H1 (cell line): Measurements from ENCODE around the gene CCDC80. TPM values are rescaled to one million over a fixed set of nuclear protein-coding genes. Genes with fewer than 3 reads are reported as not detected.

Experiments used
- CTCF ChIA-PET: fragments of 300-600 bp; sonication (Branson Sonifier 250); formaldehyde crosslinking; loops from one replicate; lab custom pipeline; 2021; ENCODE audit not compliant: partially characterized antibody; lab: Charles Lee
- POLR2A ChIA-PET: fragments of 300-600 bp; sonication (Branson Sonifier 250); formaldehyde crosslinking; loops from one replicate; lab custom pipeline; 2021; ENCODE audit warnings: inconsistent platforms; ENCODE audit not compliant: partially characterized antibody; lab: Charles Lee
- DNase-seq, 2 experiments: peaks; one replicate each; pipeline versions ENCODE4 v3.0.0 to v3.0.0-alpha.2; 2010 to 2022; ENCODE audit warnings: low spot score in 2 of 2, low read depth in 1 of 2, mixed read lengths in 1 of 2
- FAIRE-seq: peaks from 2 replicates; lab custom pipeline; 2011; peaks lifted over from hg19 to GRCh38; lab: Jason Lieb, UNC
- H2AFZ ChIP-seq: 2 replicates; pipeline ENCODE4 v1.8.1; 2012; ENCODE audit warnings: low read length, inconsistent platforms
- H2AK5ac ChIP-seq: 2 replicates; pipeline ENCODE4 v1.6.1; 2013; ENCODE audit warnings: low read depth, low read length
- H2BK120ac ChIP-seq: replicated peaks from 2 replicates; pipeline ENCODE3; 2013; ENCODE audit warnings: low read depth, low read length, inconsistent platforms
- H2BK12ac ChIP-seq: 2 replicates; pipeline ENCODE4 v1.6.1; 2013; ENCODE audit warnings: low read depth, low read length
- H2BK15ac ChIP-seq: 2 replicates; pipeline ENCODE4 v1.6.1; 2013; ENCODE audit warnings: low read length
- H2BK20ac ChIP-seq: 2 replicates; pipeline ENCODE4 v1.6.1; 2013; ENCODE audit warnings: low read length
- H2BK5ac ChIP-seq: 2 replicates; pipeline ENCODE4 v1.6.1; 2013; ENCODE audit warnings: low read depth, low read length
- H3K14ac ChIP-seq: 2 replicates; pipeline ENCODE4 v1.6.1; 2013; ENCODE audit warnings: inconsistent platforms; ENCODE audit not compliant: insufficient read length
- H3K18ac ChIP-seq: 2 replicates; pipeline ENCODE4 v1.6.1; 2013; ENCODE audit warnings: low read length; ENCODE audit errors: extremely low read depth
- H3K23ac ChIP-seq: 2 replicates; pipeline ENCODE4 v1.6.1; 2013; ENCODE audit warnings: inconsistent platforms; ENCODE audit not compliant: insufficient read length
- H3K23me2 ChIP-seq: 2 replicates; pipeline ENCODE4 v1.6.1; 2013; ENCODE audit warnings: low read depth, low read length
- H3K27ac ChIP-seq: 2 replicates; pipeline ENCODE4 v1.6.1; 2011; ENCODE audit warnings: low read depth, low read length, inconsistent platforms
- H3K27me3 ChIP-seq, 4 experiments: replicated peaks in 1 of 4; 1 replicate in 1 of 4; 2 replicates in 3 of 4; pipeline versions ENCODE4 v1.6.1 to v1.8.1; 2011 to 2013; ENCODE audit warnings: low read length in 3 of 4, mild to moderate bottlenecking in 3 of 4, inconsistent platforms in 2 of 4, mixed read lengths in 2 of 4, moderate library complexity in 1 of 4; ENCODE audit not compliant: control insufficient read depth in 3 of 4, insufficient read depth in 3 of 4; ENCODE audit errors: extremely low read depth in 1 of 4
- H3K36me3 ChIP-seq, 4 experiments: 2 replicates each; pipeline versions ENCODE4 v1.6.1 to v1.8.1; 2011 to 2013; ENCODE audit warnings: mild to moderate bottlenecking in 4 of 4, low read length in 3 of 4, moderate library complexity in 2 of 4, control low read depth in 1 of 4, inconsistent platforms in 1 of 4; ENCODE audit not compliant: insufficient read depth in 4 of 4, control insufficient read depth in 2 of 4
- H3K4ac ChIP-seq: replicated peaks from 2 replicates; pipeline ENCODE3; 2013; ENCODE audit warnings: low read length, low read depth, mixed read lengths, inconsistent platforms; ENCODE audit not compliant: insufficient read length
- H3K4me1 ChIP-seq, 4 experiments: replicated peaks in 1 of 4; 1 replicate in 1 of 4; 2 replicates in 3 of 4; pipeline versions ENCODE4 v1.6.1 to v1.8.1; 2011 to 2013; ENCODE audit warnings: low read length in 3 of 4, inconsistent platforms in 2 of 4, mixed read lengths in 1 of 4; ENCODE audit not compliant: insufficient read depth in 4 of 4, control insufficient read depth in 3 of 4
- H3K4me2 ChIP-seq, 2 experiments: 2 replicates each; pipeline versions ENCODE4 v1.6.1 to v1.8.1; 2011 to 2013; ENCODE audit warnings: low read depth in 2 of 2, low read length in 2 of 2, control low read depth in 1 of 2, inconsistent platforms in 1 of 2, mild to moderate bottlenecking in 1 of 2; ENCODE audit not compliant: insufficient read depth in 1 of 2
- H3K4me3 ChIP-seq, 4 experiments: fragments of 200-600, 300-600 bp in 1 of 4; sonication (generic), shearing (Covaris generic), sonication (Bioruptor Twin) in 1 of 4; 2 replicates each; pipeline versions ENCODE4 v1.5.1 to v1.8.1; 2011 to 2016; ENCODE audit warnings: low read length in 4 of 4, low read depth in 3 of 4, control low read depth in 2 of 4, inconsistent platforms in 2 of 4, mild to moderate bottlenecking in 2 of 4, mixed read lengths in 1 of 4, moderate library complexity in 1 of 4; ENCODE audit not compliant: insufficient read depth in 2 of 4; ENCODE audit errors: extremely low read depth in 1 of 4
- H3K56ac ChIP-seq: replicated peaks from 2 replicates; pipeline ENCODE3; 2013; ENCODE audit warnings: low read depth, mild to moderate bottlenecking, mixed read lengths, low read length, inconsistent platforms; ENCODE audit not compliant: insufficient read length
- H3K79me1 ChIP-seq: 2 replicates; pipeline ENCODE4 v1.6.1; 2013; ENCODE audit warnings: low read depth, low read length, control low read depth
- H3K79me2 ChIP-seq, 2 experiments: 2 replicates each; pipeline versions ENCODE4 v1.6.1 to v1.8.1; 2012 to 2013; ENCODE audit warnings: low read length in 2 of 2, mild to moderate bottlenecking in 2 of 2, inconsistent platforms in 1 of 2; ENCODE audit not compliant: insufficient read depth in 2 of 2, control insufficient read depth in 1 of 2
- H3K9ac ChIP-seq, 4 experiments: replicated peaks in 1 of 4; 1 replicate in 1 of 4; 2 replicates in 3 of 4; pipeline versions ENCODE4 v1.6.1 to v1.8.1; 2011 to 2013; ENCODE audit warnings: low read depth in 3 of 4, low read length in 3 of 4, control low read depth in 2 of 4, mild to moderate bottlenecking in 2 of 4, moderate library complexity in 2 of 4, inconsistent platforms in 1 of 4; ENCODE audit errors: extremely low read depth in 1 of 4
- H3K9me3 ChIP-seq, 2 experiments: 2 replicates each; pipeline versions ENCODE4 v1.6.1 to v1.8.1; 2012 to 2013; ENCODE audit warnings: mild to moderate bottlenecking in 2 of 2, moderate library complexity in 2 of 2, control low read depth in 1 of 2, inconsistent platforms in 1 of 2, low read depth in 1 of 2, low read length in 1 of 2, mixed read lengths in 1 of 2; ENCODE audit not compliant: insufficient read depth in 2 of 2
- H4K20me1 ChIP-seq, 2 experiments: replicated peaks in 1 of 2; 2 replicates each; pipeline versions ENCODE3 to v1.8.1; 2011 to 2013; ENCODE audit warnings: inconsistent platforms in 2 of 2, low read length in 2 of 2, mild to moderate bottlenecking in 1 of 2; ENCODE audit not compliant: insufficient read depth in 2 of 2, control insufficient read depth in 1 of 2
- H4K5ac ChIP-seq: 2 replicates; pipeline ENCODE4 v1.6.1; 2013; ENCODE audit warnings: low read length, low read depth, mixed read lengths, inconsistent platforms; ENCODE audit not compliant: insufficient read length
- H4K8ac ChIP-seq: 2 replicates; pipeline ENCODE4 v1.8.0; 2013; ENCODE audit warnings: mild to moderate bottlenecking, moderate library complexity, low read length, inconsistent platforms; ENCODE audit not compliant: insufficient read depth; ENCODE audit errors: extremely low read depth
- H4K91ac ChIP-seq: replicated peaks from 2 replicates; pipeline ENCODE3; 2013; ENCODE audit warnings: low read length, mixed read lengths, inconsistent platforms; ENCODE audit not compliant: insufficient read length
- NANOG ChIP-seq: IDR thresholded peaks from 2 replicates; pipeline ENCODE4 v1.6.1; 2011; ENCODE audit warnings: low read length, low read depth, mild to moderate bottlenecking, inconsistent platforms; ENCODE audit not compliant: insufficient read depth, poor library complexity, severe bottlenecking
- RAD21 ChIP-seq, 2 experiments: IDR thresholded peaks in 1 of 2; conservative IDR thresholded peaks in 1 of 2; 2 replicates each; pipeline ENCODE4 v1.6.1; 2011; ENCODE audit warnings: low read depth in 2 of 2, low read length in 2 of 2, improper control_type of control experiment in 1 of 2, inconsistent platforms in 1 of 2, mild to moderate bottlenecking in 1 of 2, moderate library complexity in 1 of 2
- WGBS, 2 experiments: shearing (Covaris generic) in 1 of 2; methylation state at CpG; one replicate each; pipeline versions ENCODE4 v1.1.6 to v1.1.7; 2013 to 2015; ENCODE audit warnings: low lambda C conversion rate in 2 of 2, mixed read lengths in 2 of 2, inconsistent platforms in 1 of 2, low coverage in 1 of 2, missing lambda C conversion rate in 1 of 2; ENCODE audit not compliant: insufficient replicate concordance in 2 of 2, insufficient coverage in 1 of 2, insufficient read length in 1 of 2; ENCODE audit errors: extremely low coverage in 1 of 2, missing lambda C conversion rate in 1 of 2; 5-methylcytosine and 5-hydroxymethylcytosine counted together
- polyA plus RNA-seq, 7 experiments: library from polyadenylated mRNA; depleted of rRNA in 3 of 7; stranded (reverse) in 5 of 7; unstranded in 2 of 7; fragments of >200 nt in 5 of 7; fragments of 200-250 nt in 2 of 7; gene quantifications; 1 replicate in 5 of 7; 2 replicates in 1 of 7; 4 replicates in 1 of 7; pipeline versions ENCODE4 v1.2.1 to v1.2.3, GENCODE V29; 2011 to 2013; ENCODE audit warnings: missing spikeins in 2 of 7, mixed read lengths in 2 of 7
- total RNA-seq: library from RNA; stranded (reverse); fragmentation: NEBNext Ultra II Directional; extraction: Animal tissue kit (Norgen Biotek cat#: 25700); gene quantifications from 2 replicates; pipeline ENCODE4 v1.2.1, GENCODE V29; 2021
- TF ChIP-seq, protein P1 (sequence below): IDR thresholded peaks from 2 replicates; pipeline ENCODE4 v1.6.1; 2012; ENCODE audit warnings: inconsistent platforms

CCDC80 gene
- total and polyA plus RNA-seq, 2 of the 8 experiments (the other 6 are each of a cell fraction or from before 2014, with no cell fraction given) = 1.1 to 12.9 TPM

DNA sequence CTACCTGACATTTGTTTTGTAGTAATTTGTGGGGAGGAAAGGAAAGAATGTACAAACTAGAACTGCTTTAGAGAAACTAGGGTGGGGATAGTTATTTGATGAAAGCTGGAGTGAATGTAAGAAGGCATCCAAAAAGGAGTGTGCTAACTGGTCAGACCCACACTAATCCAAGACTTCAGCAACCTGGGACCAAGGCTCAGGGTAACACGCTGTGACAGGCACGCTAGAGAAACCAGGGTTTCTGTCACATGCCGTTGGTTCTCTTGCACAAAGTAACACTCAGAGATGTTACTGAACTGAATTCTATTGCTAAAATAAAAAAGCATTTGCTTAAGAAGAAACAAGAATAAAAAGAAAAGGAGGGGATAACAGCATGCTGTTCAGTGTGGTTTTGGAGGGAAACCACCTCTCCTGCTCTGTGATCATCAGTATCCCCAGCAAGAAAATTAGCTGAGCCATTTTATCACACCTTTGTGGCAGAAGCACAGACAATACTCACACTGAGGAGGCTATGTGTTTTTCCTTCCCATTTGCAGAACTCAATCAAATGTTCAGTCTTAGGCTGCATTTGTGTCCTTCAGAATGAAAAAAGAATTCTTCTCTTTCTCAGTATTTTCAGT is 2.8 kb upstream of the CCDC80 start:
- H3K9ac ChIP-seq = no peak overlapping the region
- no peak overlapping the region for H3K27ac ChIP-seq
- no peak overlapping the region for H3K14ac ChIP-seq
- no peak overlapping the region for H2BK12ac ChIP-seq
- H3K79me2 ChIP-seq = no peaks in the 10 kb centered on the region
- ChIA-PET POLR2A (no interaction called here), CTCF (interaction anchor here (0.6 to 5.2 kb wide), 47 partner anchors 9 to 490 kb away, joined by 3 to 51 read pairs (median 4); partner anchors contain the start of gene GTPBP8)
- no peak overlapping the region for H3K4me3 ChIP-seq
- no peaks in the 10 kb centered on the region for H4K20me1 ChIP-seq
- peaks cover 7 to 22% (median 16%) of the 10 kb centered on the region in 4 experiments; a peak in 6 of 7 replicates for H3K4me1 ChIP-seq
- no peak overlapping the region for H3K23ac ChIP-seq
- DNase-seq = no peak
- WGBS, 2 experiments = 58% methylated on average over 3 of the region's 3 CpGs; no CpG with 5 or more reads in 1 of the 2 experiments
- 0 out of 2 replicates have a peak overlapping the region, but pooled peaks have one; percentile 12 for H3K18ac ChIP-seq
- no peaks in the 10 kb centered on the region for H3K27me3 ChIP-seq
- no peaks in the 10 kb centered on the region for H3K9me3 ChIP-seq
- no peak overlapping the region for H4K91ac ChIP-seq
- no peaks in the 10 kb centered on the region for H3K79me1 ChIP-seq
- no peak overlapping the region for H2BK120ac ChIP-seq
- no peak for FAIRE-seq
- H4K8ac ChIP-seq = no peak overlapping the region
- no peaks in the 10 kb centered on the region for H3K36me3 ChIP-seq
- no peak for TF ChIP-seq RAD21 (IDR thresholded peaks at IDR 0.05 in 1 of 2, conservative IDR thresholded peaks at IDR 0.05 in 1 of 2; ENCODE audit: low read depth in 2 of 2, low read length in 2 of 2)
- TF ChIP-seq NANOG = no peak
- TF ChIP-seq, protein P1, sequence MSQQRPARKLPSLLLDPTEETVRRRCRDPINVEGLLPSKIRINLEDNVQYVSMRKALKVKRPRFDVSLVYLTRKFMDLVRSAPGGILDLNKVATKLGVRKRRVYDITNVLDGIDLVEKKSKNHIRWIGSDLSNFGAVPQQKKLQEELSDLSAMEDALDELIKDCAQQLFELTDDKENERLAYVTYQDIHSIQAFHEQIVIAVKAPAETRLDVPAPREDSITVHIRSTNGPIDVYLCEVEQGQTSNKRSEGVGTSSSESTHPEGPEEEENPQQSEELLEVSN = peak; percentile 86
- no peak overlapping the region; the same call in 1 of the 2 replicates for H2AFZ ChIP-seq
- no peak overlapping the region for H2BK5ac ChIP-seq
- H2BK15ac ChIP-seq = no peak overlapping the region
- no peak overlapping the region for H2BK20ac ChIP-seq
- H2AK5ac ChIP-seq = no peak overlapping the region
- no peak overlapping the region for H3K56ac ChIP-seq
- no peaks in the 10 kb centered on the region for H3K23me2 ChIP-seq
- no peak overlapping the region for H3K4me2 ChIP-seq
- H3K4ac ChIP-seq = no peak overlapping the region
- no peak overlapping the region for H4K5ac ChIP-seq
